Stimulated activated CD8-positive, alpha-beta memory T cell treated with anti-CD3 and anti-CD28 coated beads, Interleukin-4, amount 100 ng/mL, for 1 hour (primary cell): ENCODE measurements around the gene MECR.

Source experiments
- DNase-seq, 2 donors: peaks; one replicate each; pipeline ENCODE4 v3.0.0-alpha.2; 2020; ENCODE audit warnings: low read depth in 2 of 2, low spot score in 1 of 2

MECR gene

DNA sequence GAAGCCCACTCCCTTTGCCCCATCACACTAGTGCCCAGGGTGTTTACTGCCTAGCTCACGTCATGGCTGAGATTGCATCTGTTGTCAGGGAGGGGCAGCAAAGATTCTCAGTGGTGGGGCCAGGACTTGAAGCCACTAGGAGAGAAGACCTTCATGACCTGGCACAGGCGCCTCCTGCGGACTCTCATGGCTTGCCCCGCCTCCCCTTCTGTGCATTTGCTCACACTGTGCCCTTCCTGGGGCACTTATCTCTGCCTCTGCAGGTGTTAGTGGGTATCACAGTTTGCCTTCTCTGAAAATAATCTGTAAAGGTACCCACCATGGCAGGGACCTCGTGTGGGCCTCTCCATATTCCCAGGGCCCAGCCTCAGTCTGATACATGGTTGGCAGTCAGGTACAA lies 25.7 kb upstream of the MECR start:
- DNase-seq: no peak

DNA sequence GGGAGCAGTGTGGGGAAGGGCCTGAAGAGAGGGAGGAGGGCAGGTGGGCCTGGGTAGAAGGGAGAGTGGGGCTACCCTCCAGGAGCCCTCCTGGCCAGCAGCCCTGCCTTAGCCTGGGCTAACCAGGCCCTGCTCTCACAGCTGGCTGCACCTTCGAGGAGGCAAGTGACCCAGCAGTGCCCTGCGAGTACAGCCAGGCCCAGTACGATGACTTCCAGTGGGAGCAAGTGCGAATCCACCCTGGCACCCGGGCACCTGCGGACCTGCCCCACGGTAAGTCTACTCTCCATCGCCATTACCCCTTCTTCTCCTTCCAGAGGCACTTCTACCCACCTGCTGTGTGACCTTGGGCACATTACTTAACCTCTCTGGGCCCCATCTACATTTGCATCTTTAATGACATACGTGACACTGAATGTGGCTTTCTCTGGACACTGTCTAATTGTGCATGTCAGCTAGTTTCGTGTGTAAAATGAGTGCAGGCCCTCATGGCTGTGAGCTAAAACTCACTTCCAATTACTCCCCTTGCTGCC lies 24.5 kb upstream of the MECR start:
- no peak for DNase-seq

DNA sequence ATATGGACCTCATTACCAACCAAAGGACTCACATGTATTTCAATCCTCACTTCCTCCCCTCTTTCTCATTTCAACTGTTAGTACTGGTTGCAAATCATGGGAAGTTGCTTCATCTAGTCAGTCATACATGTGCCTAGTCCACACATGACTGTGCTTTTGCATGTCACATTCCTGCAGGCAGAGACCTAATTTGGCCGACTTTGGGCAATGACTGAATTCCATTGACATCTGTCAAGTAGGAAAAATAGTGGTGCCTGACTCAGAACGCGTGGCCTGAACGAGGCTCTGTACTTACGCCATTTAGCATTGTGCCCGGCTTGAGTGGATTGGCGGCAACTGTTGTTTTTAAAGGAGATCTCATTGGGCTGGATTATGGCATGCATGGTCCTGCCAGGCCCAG lies 23.6 kb upstream of the MECR start:
- DNase-seq: no peak

DNA sequence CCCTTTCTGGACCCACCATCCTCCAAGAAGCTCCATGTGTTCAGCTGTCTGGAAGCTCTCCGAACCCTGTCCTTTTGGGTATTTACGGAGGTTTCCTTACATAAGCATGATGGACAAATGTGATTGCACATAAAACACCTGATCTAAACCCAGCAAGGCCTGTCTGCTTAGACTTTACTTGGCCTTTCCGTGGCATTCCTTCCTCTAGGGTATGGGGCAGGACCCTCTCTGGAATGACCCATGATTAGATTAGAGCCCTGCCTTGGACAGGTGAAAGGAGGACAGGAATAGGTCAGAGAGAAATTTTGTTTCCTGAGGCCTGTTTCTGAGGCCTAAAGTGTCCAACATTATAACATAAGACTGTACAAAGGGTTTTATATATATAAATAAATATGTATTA lies 22.4 kb upstream of the MECR start:
- no peak for DNase-seq

DNA sequence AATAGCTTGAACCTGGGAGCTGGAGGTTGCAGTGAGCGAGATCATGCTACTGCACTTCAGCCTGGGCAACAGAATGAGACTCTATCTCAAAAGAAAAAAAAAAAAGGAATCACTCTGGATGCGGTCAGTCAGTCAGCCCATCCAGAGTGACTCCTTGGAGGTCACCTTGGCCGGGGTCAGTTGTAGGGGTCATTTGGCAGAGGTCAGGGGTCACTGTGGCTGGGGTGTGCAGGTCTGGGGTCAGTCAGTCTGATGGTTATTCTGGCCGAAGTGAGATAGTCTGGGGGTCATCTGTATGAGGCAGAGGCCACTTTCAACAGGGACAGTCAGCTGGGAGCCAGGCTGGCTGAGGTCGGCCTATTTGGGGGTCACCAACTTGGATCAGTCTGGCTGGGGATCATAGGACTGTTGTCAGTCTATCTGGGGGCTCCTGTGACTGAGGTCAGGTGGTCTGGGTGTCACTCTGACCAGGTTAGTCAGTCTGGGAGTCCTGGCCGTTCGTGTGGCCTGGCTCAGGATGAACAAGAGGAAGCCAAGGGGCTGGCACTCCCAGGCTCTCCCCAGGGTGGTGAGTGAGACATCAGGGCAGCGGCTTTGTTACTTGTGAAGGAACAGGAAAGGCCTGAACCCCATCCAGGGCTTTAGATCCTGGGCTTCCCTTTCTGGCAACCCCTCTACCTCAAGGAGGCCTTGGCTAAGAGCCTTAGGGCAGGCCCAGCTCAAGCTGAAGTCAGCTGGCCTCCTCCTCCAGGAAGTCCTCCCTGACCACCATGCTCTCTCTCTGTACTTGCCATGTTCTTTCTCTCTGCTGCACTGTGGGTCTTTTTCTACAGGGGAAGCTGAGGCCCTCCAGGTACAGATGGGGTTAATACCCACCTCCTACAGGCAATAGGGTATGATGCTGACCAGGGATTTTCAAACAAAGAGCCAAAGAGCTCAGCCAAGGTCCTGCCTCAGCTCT lies 20.7 kb upstream of the MECR start:
- no peak for DNase-seq

DNA sequence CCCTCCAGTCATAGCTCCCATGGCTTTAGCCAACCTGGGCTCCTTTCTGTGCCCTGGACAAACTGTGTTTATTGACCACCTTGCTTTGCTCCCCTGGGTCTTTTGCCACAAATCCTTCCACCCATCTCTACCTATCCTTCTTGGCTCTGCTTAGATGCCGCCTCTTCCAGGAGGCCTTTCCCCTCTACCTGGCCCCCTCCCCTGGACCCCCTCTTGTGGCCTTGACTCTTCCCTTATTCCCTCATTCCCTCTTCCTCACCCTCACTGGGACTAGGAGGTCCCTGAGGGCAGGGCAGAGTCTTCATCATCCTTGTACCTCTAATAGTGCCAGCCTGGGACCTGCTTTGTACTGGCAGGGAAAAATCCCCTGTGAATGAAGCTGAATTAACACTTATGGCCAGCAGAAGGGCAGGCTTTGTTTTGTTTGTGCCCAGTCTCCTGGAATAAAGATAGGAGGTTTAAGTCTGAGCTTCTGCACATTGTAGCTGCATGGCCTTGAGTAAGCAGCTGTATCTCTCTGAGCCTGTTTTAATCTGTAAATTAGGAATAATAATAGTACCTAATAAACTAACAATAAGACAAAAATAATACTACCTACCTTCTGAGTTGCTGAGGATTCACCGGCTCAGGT lies 19.3 kb upstream of the MECR start:
- no peak for DNase-seq

DNA sequence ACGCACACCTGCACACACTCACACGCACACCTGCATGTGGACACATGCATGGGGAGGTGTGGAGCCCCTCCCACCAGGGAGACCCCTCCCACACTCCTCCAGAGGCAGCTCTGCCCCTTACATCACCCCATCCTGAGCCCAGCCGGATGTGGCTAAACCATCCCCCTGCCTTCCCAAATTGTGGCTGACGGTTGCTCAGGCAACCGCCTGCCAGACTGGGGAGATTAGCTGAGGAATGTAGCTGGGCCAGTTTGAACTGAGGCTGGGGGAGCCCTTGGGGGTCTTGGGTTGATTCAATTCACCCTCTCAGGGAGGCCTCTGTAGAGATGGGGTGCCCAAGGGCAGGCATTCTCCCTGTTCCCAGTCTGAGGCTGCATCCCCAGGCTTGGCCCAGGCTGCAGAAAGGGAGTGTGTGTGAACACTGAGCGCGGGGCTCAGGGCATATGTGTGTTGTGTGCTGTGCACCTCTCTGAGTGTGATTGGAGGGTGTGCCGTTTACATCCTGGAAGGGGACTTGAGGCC lies 18.5 kb upstream of the MECR start:
- no peak for DNase-seq

DNA sequence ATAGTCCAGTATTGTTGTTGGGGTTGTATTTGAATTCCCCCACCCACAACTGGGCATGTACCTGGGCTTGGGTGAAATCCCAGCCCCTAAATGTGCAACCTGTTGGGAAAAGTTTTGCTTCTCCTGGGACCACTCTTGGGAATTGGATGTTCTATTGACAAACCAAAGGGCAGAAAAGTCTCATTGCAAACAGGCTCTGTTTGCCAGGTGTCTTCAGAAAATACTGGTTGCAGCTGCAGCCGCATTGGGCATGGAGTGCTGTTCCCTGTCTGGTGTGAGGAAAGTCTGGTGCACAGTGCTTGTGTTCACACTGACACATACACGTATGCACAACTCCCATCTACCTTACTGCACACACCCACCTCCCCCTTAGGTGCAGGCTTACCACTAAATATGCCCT lies 17.7 kb upstream of the MECR start:
- no peak for DNase-seq

DNA sequence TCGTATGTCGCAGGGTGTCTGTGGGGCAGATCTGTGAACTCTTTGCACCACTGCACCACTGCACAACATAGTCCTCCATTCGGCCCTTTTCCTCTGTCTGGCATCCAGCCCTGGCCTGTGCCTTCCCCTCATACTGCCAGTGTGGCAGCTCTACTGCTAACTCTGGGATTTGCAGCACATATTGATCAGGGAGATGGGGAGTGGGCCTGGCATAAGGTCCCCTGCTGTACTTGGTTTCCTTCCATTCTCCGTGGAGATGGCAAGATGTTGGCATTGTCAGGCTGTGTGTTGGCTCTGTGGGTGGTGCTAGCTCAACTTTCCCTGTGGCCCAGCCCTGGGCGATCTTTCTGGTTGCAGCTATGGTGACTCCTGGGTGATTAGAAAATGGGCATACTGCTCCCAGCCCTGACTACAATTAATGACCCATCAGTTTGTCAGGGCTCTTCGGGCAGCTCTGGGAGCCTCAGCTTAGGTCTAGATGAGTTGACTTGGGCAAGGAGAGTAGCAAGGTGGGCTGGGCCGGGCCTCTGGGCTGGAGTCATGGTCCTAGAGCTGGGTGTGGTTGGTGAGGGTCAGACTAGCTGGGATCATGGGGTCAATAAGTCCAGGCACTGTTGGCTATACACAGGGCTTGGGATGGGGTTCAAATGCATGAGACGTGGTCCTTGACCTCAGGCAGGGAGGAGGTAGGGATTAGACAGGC lies 17.0 kb upstream of the MECR start:
- DNase-seq: no peak

DNA sequence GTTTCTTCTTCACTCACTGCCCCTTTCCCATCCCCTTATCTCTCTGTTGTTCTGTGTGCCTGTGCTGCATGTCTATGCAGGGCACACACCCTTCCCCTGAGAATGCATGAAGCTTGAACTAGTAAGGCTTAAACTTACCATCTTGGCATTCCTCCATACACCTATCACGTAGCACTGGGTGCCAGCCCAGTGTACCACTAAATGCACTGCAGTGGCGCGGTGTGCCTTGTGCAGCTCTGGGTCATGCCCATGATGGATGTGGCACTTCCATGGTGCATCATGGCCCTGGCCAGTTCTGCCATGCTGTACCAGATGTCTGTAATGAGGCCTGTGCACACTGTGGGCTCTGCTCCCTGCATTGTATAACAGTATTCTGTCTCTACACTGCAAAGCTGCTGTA lies 16.3 kb upstream of the MECR start:
- no peak for DNase-seq

DNA sequence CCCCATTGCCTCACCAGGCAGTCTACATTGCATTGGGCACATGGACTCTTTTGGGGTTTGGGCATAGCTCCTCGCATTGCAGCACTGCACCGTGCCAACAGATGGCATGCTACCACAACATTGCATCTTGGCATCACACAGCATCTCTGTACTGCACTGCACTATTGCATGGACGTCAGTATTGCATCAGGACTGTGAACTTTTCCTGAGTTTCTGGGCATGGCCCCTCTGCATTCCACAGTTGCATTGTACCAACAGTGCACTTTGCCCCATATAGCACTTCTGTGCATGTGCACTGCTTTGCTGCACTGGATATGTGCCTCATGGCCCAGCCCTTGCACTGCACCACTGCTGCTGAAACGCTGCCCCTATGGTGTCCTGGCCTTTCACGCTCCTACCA lies 15.1 kb upstream of the MECR start:
- no peak for DNase-seq

DNA sequence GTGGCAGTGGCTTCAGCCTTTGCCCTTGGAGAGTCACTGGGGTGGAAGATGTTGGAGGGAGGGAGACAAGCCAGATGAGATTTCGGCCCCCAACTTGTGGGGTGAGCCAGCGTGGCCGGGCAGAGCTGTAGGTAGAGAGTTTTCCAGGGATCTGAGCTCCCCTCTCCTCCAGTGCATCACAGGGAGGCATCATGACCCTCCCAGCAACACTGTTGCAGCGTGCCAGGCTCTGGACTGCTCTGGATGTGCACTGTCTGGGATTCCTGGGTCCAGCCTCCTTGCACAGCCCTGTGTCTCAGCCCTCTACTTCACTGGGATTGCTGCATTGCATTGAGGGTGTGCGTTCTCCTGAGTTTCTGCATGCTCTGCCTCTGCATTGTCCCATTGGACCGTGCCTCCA lies 14.5 kb upstream of the MECR start:
- no peak for DNase-seq

DNA sequence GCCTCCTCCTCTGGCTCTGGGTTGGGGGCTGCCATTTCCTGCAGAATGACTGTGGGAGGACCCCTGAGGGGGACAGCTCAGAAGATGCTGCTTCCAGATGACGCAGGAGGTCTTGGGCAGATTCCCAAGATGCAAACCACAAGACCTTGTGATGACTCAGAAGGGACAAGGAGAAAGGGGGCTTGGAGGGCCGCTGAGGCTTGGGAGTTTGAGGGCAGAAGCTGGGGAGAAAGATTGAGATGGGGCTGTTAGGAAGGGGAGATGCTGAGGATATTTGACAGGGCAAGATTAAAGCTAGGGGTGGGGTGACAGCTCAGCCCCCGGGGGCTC lies 13.1 kb upstream of the MECR start:
- DNase-seq: no peak

DNA sequence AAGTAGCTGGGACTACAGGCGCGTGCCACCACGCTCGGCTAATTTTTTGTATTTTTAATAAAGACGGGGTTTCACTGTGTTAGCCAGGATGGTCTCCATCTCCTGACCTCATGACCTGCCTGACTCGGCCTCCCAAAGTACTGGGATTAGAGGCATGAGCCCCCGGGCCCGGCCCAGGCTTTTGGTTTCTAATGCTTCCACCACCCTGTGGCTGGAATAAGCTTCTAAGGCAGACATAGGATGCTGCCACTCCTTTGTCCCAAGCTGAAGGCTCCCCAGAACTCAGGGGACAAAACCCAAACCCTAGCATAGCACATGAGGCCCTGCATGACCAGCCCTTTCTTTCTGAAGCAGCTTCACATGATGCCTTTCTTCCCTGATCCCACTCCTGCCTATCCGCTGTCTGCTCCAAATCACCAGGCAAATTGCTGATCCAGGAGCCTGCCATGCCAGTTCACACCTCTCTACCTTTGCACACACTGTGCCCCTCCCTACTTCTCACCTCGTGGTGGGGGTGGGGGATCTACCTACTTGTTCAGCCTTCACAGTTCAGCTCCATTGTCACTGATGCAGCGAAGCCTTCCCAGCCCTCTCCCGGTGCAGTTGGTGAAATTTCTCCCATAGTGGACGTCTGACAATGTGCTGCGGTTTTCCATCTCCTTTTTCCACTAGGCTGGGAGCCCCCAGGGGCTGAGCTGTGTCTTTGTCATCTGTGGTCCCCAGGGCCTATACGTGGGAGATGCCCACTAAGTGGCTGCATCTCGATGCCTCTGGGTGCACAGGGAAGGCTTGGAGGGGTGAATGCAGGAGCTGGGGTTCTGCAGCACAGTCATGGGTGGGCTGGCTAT lies 12.5 kb upstream of the MECR start:
- no peak for DNase-seq

DNA sequence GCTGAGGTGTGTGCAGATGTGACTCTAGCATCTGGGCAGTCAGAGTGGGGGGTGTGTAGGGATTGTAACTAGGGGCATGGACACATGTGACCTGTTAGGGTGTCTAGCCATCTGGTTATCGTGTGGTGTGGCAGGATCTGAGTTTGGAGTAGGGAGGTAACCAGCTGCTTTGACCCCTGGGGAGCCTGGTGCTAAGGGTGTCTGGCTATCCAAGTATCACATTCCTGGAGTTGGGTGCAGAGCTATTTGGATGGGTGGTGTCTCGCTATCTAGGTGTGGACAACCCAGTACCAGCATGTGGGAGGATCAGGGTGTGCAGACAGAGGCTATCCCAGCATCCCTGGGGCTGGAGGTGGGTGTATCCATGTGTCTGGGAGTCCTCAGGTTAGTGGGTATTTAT lies 10.3 kb upstream of the MECR start:
- no peak for DNase-seq

DNA sequence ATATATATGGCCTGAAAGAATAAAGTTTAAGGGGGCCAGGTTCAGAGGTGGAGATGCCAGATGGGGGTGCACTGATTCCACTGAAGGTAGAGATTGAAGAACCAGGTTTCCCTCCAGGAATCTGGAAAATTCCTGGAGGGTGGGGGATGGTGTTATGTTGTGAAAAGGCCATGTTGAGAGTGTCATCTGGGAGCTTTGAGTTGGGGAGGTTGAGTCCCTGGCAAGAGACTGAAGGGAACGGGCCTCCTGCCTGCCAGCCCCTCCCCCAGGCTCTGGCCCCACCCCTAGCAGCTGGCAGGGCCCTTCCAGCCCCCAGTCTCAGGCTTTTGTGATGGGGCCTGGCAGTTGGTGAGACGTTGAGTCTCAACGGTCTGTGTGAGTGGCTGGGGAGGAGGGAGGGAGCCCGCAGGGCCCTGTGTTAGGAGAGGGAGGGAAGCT lies 9.7 kb upstream of the MECR start:
- DNase-seq: no peak

DNA sequence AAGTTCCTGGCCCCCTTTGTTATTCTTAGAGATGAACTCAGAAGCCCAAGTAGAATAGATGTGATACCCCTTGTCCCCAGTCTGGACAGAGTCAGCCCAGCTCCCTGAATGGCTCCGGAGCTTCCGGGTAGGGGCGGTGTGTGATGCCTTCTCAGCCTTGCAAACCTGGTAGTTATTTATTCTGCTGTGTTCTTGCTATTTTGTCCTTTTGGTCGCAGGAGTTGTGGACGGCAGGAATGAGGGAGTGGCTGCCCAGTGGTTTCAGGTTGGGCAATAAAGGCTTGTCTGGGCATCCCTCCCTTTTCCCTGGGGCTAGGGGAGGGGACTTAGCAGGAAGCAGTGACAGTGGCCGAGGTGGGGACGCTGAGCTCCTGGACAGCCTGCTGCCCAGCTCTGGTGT lies 8.4 kb upstream of the MECR start:
- DNase-seq: no peak

DNA sequence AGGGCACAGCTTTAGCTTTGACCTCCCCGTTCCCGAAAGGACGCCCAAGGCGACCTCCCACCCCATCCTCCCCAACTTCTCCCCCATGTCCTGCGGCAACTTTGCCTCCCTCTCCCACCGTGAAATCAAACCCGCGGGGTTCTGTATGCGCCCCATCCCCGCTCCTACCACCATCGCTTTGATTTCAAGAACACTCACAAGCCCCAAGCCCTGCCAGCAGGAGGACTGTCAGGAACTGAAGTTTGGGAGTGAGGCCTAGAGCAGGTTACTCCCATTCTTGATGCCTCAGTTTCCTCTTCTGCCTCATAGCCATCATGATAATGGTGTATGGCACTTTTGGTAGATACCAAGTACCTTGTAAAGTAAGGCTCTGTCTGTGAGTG lies 7.9 kb upstream of the MECR start:
- DNase-seq: no peak

DNA sequence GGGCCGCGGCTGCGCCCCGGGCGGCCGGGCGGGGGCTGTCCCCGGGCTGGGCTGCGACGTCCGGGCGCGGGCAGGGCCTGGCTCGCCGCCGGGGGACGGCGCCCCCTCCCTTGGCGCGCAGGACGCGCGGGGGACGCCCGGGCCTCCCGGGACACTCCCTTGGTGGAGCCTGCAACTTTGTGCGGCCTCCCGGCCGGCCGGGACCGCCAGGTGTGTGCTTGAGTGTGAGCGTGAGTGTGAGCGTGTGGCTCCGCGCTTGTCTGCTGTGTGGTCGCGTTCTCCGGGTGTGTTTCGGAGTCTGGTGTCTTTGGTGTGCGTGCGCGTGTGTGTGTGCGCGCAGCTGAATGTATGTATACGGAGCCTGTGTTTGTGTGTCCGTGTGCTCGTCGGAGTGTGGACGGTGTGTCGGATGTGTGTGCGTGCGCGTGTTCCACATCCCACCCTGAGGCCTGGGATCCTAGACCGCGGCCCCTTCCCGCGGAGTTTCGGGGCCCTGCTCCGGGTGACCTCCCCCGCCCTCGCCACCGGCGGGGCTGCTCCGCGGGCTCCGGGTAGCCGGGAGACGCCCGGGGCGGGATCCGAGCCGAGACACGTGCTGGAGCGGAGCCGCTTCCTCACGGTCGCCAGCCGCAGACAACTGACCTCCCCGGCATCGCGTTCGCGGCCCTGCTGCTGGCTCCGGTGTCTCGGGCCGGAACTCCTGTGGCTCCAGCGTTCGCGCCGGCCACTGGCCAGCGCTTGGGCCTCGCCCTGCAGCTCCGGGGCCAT lies 7.3 kb upstream of the MECR start:
- no peak for DNase-seq
